LNCAP (cell line): Measurements from ENCODE around the gene IL4R.

Experiments used
- CTCF ChIP-seq: fragments of 450-650 bp; IDR thresholded peaks from 2 replicates; pipeline ENCODE4 v1.5.1; 2017; ENCODE audit warnings: mild to moderate bottlenecking

IL4R gene

DNA sequence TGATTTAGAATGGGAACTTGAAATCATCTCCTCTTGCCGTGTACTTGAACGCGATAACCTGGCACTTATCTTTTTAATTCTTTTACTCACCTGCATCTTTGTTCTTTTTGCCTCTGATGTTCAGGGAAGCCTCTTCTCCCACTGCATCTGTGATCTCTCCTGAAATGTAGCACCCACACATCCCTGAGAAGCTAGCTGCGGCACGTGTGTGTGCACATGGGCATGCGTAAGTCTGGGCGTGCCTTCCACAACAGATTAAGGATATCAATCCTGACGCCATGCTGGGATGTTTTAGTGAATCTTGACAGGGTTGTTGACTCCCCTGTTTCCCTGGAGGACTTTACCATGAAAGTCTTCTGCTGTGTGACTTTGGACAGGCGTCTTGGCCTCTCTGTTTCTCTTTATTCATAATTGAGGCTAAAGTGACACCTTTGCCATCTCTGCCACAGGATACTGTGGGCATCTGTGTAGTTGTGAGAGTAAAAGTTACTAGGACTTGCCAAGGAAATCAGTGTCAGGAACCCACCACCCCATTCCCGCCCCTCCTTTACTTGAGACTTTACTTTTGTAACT lies 20.5 kb downstream of the IL4R start:
- TF ChIP-seq CTCF: no peak

DNA sequence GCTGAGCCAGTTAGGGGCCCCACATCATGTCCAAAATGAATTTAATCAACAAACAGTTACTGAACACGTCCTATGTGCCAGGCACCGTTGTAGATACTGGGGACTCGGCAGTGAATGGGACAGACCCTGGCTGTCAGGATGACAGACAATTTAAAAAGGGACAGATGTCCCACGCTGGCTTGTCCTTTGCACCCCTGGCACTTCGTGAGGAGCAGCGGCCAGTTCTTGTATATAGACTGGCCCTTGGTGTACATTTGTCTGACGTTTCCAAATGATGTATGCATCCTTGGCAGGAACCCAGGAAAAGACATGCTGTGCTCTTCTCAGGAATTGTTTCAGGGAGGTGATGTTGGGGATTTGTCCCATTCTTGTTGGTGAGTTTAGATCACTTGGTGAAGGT lies 21.1 kb downstream of the IL4R start:
- no peak for TF ChIP-seq CTCF

DNA sequence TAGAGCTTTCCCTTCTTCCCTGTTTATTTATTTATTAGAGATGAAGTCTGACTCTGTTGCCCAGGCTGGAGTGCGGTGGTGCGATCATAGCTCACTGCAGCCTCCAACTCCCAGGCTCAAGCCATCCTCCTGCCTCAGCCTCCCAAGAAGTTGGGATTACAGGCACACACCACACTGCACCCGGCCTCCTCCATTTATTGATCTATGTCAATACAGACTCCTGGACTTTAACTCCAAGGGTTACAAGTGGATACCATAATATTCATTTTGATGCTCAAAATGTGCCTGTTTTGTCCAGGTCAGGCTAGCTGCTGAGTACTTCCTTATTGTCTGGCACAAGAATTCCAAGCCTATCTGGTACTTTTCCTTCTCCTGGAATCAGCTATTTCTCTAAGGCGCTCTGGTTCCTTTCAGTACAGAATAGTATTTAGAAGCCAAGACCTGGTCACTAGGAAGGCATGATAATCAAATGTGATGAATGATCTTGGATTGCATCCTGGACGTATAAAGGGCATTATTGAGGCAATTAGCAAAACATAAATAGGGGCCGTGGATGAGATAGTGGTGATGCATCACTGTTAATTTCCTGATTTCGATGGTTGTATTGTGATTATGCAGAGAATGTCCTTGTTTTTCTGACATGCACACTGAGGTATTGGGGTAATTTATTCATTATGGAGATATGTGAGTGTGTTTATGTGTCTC lies 21.7 kb downstream of the IL4R start:
- TF ChIP-seq CTCF: no peak

- no peak for TF ChIP-seq CTCF
Observed at GRCh38 chr16:27337024-27337423, 23.2 kb downstream of the IL4R start.

DNA sequence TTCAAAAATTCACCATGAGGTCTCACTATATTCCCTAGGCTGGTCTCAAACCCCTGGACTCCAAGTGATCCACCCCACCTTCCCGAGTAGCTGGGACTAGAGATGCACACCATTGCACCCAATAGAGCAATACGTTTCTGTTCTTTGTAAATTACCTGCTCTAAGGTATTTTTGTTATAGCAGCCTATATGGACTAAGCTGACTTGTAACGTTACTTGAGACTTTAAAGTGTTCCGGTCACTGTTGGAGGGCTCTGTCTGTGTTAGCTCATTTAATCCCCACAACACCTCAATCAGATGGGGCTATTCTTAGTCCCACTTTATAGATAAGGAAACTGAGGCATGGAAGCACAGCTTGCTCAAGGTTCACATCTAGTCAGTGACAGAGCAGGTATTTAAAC lies 25.4 kb downstream of the IL4R start:
- no peak for TF ChIP-seq CTCF

- TF ChIP-seq CTCF: no peak
Observed at GRCh38 chr16:27340654-27341053, 26.9 kb downstream of the IL4R start.

- no peak for TF ChIP-seq CTCF
Observed at GRCh38 chr16:27341549-27341948, 27.8 kb downstream of the IL4R start.

- TF ChIP-seq CTCF: no peak
Observed at GRCh38 chr16:27341971-27342370, 28.2 kb downstream of the IL4R start.
